ENCODE data around the gene CACNA1H.

Gene CACNA1H

DNA sequence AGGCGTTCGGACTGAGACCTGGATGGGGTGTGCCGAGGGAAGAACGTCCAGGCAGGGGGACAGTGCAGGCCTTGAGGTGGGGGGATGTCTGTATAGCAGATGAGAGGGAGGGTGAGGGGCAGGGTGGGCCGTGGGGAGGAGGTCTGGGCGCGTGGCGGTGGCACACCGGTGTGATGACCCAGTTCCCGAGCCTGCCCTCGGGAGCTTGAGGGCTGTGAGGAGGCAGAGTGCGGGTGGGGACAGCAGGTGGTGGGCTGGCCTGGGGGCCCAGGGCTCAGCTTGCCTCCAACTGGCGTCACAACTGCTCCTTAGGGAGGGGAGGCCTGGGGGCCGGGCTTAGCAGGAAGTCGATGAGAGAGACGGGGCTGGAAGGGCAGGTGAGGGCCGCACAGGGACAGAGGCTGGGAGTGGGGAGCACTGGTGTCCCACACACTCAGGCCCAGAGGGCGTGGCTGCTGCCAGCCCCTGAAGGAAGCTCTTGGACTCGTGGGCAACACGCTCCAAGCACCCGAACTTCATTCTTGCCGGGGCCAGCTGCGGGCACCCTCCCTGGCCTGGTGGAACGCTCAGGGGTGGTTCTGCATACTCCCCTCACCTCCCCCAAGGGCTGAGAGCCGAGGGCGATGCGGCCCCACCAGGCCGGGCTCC, 6.5 kb downstream of the CACNA1H start:
- no peak for DNase-seq

DNA sequence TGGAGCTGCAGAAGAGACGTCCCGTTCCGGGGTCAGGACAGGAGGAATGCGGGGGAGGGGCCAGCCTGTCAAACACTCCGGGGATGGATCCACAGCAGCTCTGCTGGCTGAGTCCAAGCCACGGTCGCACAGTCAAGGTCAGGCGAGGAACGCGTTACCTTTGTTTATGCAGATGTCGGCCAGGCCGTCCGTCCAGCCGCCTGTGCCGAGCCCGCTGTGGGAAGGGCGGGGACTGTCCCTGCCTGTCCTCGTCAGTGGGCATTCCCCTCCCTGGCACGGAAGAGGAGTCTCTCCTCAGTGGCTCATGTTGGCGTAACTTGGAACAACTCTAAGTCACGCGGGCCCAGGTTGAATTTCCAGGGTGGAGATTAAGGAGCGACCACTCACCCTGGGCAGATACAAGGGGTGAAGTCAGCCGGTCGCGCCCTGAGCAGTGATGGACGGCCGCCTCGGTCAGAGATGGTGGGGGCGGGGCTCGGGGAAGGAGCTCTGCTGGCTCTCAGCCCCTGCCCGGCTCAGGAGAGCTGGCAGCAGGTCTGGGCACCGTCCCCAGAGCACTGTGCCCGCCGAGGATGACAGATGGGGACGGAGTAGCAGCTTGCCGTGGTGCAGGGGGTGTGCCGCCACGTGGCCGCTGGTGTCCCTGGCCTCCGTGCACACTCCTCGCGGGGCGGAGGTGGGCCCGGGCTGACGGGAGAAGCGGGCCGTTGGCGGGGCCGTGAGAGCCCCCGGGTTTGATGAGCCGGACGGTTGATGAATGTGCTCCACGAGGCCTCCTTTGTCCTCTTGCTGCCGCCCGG, 7.3 kb downstream of the CACNA1H start:
- DNase-seq = no peak

DNA sequence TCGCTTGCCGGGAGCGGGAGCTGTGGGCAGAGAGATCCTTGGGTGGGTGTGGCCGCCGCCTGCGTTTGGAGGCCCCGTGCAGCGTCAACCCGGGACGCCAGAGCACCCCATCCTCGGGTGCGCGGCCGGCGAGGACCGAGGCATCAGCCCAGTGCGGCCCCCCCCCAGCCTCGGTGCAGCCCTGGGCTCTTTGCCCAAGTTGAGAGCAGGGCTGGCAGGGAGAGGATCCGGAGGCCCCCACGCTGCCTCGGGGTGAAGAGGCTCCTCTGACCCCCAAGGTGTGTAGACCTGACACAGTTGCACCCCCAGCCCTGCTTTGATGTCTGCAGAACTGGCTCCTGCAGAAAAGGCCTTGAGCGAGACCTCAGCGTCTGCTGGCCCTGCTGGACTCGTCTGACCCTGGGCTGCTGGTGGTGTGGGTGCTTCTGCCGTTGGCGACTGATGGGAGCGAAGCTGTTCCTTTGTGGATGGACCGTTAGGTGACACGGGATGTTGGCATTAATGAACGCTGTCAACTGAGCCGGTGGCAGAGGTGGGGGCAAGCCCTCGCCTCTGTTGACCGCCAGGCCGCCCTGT, 8.0 kb downstream of the CACNA1H start:
- no peak for DNase-seq

DNA sequence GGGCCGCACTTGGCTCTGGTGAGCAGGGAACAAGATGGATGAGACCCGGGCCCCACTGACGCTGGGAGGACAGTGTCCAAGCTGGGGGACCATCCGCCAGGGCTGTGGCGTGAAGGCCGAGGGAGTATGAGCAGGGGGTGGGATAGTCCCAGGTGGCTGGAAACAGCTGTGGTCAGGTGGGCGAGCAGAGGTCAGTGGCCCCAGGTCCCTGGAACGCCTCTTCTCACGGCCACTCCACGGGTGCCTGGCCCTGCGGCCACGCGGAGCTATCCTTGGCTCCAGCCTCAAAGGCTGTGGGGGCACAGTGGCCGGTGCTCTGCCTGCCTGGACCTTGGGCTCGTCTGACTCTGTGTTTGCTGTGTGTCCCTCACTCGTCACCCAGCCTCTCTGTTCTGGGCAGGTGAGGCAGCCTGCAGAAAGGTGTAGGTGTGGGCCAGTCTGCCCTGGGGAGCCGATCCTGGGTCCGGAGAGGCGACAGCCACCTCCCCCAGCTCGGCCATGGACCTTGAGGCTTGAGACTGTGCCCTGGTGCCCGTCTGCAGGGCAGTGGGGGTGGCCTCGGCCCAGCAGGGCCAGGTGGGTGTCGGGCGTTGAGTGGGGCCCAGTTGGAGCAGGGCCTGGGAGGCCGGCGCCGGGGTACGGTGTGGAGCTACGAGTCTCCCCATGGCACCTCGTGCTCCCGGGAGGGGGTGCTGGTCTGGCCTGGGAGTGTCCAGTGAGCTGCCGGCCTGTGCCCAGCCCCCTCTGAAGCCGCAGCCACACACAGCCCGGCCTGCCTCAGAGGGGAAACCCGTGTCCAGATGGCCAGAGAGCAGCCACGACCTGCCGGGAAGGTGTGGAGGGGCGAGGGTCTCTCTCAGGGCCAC, 10.0 kb downstream of the CACNA1H start:
- no peak for DNase-seq

DNA sequence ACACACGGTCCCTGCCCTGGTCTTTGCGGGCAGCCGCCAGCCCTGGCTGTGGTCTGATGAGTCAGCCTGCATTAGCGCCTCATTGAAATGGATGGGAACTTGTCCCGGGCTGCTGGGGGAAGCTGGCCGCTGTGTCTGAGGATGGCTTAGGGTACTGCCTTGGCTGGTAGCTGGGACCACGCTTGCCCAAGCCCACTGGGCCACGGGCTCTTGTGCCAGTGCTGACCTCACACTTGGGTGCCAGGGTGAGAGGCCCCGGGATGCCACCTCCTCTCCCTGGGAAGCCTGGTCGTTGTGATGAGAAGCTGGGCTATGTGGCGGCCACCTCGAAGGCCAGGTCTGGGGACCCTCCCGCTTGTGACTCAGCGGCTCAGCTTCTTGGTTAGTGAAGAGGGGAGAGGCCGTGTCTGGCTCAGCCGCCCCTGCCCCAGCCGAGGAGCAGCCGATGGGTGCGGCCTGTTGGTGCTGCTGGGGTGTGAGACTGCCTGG, 10.7 kb downstream of the CACNA1H start:
- no peak for DNase-seq

DNA sequence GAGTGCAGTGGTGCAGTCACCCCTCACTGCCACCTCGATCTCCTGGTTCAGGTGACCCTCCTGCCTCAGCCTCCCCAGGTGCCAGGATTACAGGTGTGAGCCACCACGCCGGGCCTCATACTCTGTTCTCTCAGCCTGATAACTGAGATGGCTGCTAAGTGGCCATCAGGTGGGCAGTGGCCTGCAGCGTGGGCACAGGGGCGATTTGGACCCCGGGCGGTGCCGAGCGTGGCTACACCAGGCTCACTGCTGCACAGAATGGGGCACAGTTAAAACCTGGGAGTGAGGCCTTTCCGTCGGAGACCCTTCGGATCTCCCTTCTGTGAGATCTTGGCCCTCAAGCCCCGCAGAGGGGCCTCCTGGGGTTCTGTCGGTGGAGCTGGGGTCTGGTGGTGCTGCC, 11.5 kb downstream of the CACNA1H start:
- no peak for DNase-seq

DNA sequence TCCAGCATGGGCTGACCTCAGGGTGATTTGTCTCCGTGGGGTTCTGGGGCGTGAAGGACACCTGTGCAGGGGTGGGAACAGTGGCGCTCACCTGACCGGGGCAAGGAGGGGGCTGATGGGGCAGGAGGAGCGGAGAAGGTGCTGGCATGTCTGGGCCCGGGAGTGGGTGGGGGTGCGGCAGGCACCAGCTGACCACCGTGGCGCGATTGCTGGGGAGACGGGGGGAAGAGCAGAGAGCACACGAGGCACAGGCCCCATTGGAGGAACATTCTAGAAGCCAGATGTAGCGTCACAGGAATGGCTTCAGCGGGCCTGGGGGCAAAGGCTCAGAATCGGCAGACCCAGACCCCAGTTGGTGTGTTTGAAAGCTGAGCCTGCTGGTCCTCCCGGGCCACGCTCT, 12.1 kb downstream of the CACNA1H start:
- no peak for DNase-seq

DNA sequence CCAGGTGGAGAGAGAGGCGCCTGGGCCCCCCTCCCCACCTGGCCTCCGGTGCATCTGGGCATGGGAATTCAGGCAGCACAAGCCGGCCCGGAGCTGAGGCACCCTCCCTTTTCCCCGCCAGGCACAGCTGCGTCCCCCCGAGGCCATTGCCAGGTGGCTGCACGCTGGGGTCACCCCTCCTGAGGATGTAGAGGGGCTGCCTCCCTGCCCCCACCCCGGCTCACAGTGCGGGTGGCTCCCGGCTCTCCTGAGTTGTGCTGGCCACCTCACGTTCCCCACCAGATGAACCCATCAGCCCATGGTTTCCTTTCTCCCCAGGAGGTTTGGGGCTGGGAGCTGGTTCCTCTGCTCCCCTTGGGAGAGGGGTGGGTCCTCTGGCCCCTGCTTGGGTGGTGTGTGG, 12.6 kb downstream of the CACNA1H start:
- no peak for DNase-seq

DNA sequence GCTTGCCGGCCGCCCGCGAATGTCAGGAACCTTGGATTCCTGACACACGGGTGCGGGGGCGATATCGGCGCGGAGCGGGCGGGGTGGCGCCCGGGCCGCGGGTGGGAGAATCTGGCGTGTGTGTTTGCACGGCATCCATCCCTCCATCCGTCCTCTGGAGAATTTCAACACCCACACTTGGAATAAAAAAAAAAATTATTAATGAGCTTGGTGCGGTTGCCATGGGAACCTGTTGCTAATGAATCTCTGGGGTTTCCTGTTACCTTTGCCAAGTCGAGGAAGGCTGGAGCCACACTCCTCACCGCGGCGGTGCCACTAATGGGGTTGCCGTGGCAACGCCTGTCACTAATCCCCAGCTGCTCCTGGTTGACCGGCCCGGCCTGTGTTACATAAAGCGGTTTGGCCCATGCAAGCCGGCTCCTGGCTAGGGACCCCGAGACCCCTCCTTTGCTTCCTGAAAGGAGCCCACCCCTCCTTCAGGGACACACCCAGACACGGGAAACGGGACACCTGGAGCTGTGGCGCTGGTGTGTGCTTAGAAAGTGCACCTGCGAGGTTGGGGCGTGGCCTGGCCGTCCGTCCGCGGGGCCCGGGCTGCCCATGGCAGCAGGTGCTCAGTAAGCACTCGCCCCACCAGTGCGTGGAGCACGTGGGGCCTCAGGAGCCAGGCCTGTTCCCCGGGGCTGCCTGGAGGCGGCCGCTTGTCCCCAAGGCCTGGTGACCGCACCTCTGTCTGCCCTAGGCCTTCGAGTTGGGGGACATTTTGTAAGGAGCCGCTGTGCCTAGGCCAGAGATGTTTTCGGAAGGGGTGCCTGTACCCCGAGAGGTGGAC, 14.6 kb downstream of the CACNA1H start:
- DNase-seq = peak; percentile 68

DNA sequence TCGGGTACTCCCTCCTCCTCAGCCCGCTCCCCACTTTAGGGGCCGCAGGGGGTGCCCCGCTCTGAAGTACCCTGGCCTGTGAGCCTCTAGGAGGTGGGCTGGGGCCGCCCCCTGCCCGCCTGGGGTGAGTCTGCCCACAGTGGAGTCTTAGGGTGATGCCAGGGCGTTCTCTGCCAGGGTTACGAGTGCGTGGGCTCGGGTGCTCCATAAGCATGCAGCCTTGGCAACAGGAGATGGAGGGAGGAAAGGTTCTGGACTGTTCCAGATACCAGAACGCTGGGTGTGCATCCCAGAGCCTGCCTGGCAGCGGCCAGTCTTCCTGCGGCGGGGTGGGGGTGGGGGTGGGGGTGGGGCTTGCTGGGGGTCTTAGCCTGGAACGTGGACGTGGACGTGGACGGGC, 15.9 kb downstream of the CACNA1H start:
- no peak for DNase-seq

DNA sequence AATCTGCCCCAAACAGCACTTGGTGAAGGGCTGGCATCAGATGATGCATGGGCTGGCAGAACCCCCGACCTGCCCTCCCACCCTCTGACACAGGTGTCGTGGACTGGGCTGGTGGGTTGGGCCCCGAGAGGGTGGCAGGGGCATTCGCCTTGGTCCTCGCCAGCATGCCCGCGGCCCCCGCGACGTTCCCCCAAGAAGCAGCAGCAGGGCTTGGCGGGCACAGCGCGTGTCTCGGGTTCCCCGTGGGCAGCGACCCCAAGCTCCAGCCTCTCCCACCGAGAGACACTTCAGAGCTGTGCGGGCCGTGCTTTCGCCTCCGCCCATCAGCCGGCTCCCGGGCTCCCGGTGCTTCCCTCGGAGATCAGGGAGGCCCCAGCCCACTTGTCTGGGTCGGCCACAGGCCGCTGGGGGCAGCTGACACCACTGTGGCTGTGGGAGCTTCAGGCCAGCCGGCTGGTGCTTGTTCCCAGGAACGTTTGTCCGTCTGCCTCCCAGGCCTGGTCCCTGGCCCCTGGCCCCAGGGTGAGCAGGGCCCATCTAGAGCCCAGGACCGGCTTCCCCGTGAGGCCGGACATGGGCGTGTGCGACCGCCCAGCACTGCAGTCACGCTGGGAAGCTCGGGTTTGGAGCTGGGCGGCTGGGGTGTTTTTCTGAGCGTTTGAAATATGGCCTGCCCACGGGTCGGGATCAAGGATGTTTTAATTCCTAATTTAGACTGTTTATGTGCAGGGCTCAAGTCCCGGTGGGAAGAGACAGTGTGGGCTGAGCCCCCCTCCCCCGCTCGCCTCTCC, 16.6 kb downstream of the CACNA1H start:
- DNase-seq = no peak

DNA sequence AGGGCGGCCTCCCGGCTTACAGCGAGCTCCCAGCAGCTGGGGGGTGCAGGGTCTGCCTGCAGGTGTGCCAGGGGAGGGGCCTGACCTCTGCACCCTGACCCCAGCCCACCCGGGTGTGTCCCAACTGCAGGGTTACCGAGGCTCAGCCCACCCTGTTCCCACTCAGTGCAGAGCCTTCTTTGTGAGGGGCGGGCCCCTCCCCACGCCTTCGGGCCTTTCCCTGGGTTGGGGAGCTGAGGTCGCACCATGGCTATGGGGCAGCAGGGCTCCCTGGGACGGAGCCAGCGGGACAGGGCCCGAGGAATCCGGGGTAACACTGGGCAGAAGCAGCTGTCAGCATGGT, 17.1 kb downstream of the CACNA1H start:
- DNase-seq = no peak

DNA sequence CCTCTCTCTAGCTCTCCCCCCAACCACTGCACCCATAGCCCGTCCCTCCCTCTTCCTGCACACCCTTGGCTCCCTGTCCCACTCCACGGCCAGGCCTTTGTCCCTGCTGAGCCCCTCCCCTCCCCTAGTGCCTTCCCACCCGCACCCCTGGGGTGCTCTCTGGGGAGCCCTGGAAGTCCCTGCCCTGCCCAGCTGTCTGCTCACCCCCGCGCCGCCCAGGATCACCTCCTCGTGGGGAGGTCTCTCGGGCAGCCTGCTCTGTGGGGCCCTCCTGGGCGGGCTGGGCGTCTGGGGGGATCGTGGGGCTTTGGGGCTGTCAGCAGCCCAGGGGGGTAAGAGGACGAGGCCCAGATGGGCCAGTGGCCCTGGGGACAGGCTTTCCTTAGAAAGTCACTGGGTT, 18.1 kb downstream of the CACNA1H start:
- no peak for DNase-seq

DNA sequence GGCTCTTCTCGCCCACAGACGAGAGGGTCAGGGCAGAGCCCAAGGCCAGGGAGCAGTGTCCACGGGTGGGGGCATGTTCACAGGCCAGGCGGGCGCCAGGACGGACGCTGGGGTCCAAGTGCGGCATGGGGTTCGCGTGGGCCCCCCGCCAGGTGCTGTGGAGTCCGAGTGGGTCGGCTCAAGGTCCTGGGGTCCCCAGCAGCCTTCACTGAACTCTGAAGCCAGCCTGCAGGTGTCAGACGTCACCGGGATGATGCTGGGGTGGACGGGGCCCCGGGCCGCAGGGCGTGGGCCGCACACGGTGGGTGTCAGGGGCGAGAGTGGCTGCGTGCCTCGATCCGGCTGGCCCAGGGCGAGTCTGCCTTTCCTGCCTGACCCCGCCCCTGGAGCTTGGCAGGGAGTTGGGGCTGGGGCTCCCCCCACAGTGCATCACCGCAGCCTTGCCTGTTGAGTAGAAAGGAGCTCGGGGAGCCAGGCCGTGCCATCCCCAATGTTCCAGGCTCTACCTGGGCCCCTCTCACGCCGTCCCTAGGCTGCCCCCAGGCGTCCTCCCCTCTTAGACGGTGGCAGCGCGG, 19.0 kb downstream of the CACNA1H start:
- no peak for DNase-seq

DNA sequence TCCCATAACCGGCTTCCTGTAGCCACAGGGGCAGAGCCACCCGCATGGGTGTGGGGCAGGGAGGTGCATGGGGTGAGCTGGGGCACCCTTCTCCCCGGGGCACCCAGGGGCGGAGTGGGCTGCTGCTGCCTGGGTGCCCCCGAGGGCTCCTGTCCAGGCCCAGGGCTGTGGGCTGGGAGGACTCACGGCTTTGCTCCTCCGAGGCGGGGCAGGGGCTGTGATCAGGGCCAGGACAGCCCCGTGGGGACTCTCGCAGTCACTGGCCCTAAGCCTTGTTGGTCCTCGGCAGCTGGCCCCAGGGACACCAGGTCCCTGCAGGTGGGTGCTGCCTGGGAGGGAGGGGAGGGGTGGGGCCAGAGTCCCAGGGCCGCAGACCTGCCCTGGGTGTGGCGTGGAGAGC, 19.7 kb downstream of the CACNA1H start:
- DNase-seq = no peak

DNA sequence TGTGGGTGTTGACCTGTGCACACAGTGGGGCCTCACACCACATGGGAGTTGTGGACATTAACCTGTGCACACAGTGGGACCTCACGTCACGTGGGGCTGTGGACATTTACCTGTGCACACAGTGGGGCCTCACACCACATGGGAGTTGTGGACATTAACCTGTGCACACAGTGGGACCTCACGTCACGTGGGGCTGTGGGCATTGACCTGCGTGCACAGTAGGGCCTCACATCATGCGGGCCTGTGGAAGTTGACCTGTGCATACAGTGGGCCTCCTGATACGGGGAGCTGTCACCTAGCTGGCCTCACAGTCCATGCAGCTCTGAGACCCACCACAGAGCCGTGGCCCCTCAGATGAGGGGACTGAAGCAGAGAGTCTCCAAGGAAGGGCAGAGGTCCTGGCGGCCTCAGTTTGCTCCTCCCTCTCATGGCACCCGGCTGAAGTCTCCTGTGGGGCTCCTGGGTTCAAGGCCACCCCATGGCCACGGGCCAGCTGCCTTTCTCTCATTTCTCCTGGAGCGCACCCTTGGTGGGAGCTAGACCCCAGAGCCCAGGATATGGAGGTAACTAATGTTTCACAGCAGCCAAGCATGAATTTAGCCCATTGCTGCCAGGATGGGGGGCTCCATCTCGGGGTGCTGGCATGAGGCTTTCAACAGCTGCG, 21.0 kb downstream of the CACNA1H start:
- no peak for DNase-seq

DNA sequence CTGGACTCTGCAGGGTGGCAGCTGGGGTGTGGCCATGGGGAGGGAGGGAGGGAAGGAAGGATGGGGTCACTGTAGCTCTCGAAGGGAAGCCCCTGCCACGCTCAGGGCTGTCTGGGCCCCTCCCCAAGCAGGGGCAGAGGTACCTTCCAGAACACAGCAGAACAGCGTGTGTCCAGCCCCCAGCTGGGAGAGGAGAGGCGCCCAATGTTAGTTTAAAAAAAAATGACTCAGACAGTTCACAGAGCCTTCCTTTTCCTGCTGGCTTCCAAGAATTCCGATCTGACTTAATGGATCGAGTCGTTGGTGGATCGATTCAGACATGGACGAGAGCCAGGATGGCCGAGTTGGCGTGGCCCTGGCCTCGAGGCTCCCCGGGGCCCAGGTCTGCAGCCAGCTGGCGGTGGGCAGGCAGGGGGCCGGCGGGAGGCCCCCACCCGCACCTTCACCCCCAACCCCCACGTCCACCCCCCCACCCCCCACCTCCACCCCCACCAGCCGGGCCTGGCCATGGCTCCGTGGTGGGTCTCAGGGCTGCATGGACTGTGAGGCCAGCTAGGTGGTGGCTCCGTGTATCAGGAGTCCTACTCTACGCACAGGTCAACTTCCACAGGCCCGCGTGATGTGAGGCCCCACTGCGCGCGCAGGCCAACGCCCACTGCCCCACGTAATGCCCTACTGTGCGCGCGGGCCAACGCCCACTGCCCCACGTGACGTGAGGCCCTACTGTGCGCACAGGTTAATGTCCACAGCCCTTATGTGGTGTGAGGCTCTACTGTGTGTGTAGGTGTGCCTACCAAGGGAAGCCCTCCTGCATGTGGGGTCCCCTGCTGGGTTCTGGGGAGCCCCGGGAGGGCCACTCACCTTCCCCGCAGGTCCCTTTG, 21.8 kb downstream of the CACNA1H start:
- DNase-seq = no peak

DNA sequence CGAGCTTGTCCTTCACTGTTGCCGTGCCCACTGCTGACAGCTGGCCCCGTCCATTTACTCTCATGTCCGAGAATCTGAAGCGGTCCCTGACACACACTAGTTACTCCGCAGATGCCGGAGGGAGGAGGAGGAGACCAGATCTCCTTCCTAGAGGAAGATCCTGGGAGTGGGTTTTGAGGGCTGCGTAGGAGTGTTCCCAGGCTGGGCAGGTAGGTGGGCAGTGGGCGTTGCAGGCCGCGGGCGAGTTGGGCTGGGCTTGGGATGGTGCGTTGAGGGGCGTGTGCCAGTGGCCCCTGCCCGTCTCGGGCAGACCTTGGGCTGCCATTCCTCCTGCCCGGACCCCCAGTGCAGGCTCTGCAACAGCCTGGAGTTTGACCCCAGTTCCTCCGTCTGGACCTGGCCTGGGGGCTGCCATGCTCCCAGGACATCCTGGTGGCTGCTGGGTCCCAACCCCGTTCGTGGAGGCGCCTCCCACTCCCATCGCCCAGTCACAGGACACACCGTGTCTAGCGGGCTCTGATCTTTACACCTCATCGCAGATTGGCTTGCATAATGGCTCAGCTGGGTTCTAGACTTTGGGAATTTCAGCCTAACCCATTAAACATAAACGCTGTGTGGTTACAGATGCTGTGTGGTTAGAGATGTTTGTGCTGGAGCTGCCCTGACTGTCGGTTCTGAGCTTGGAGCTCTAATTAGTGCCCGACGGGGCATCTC, 22.8 kb downstream of the CACNA1H start:
- no peak for DNase-seq
